Glutamatergic neuron (in vitro differentiated cells): ENCODE data around the gene TTC39C. TPM values are rescaled to one million over a fixed set of nuclear protein-coding genes. Genes with fewer than 3 reads are reported as not detected.
A peak's percentile ranks its signal among the peaks of the same experiment; 100 is the strongest.

Experiments
- DNase-seq: peaks from one replicate; pipeline ENCODE4 v3.0.0; 2022
- H3K27ac Mint-ChIP-seq: one replicate; pipeline ENCODE4 v1.8.0; 2020; ENCODE audit warnings: mild to moderate bottlenecking, mixed read lengths, inconsistent platforms; ENCODE audit not compliant: unreplicated experiment
- H3K27me3 Mint-ChIP-seq: one replicate; pipeline ENCODE4 v1.8.0; 2020; ENCODE audit warnings: mild to moderate bottlenecking, moderate library complexity, mixed read lengths, inconsistent platforms; ENCODE audit not compliant: unreplicated experiment
- H3K36me3 Mint-ChIP-seq: one replicate; pipeline ENCODE4 v1.8.0; 2020; ENCODE audit warnings: mild to moderate bottlenecking, mixed read lengths, inconsistent platforms; ENCODE audit not compliant: unreplicated experiment
- H3K4me1 Mint-ChIP-seq: one replicate; pipeline ENCODE4 v1.8.0; 2020; ENCODE audit warnings: mild to moderate bottlenecking, low read depth, mixed read lengths, inconsistent platforms; ENCODE audit not compliant: unreplicated experiment
- H3K4me3 Mint-ChIP-seq: one replicate; pipeline ENCODE4 v1.8.0; 2020; ENCODE audit warnings: mild to moderate bottlenecking, mixed read lengths, inconsistent platforms; ENCODE audit not compliant: unreplicated experiment
- H3K9me3 Mint-ChIP-seq: one replicate; pipeline ENCODE4 v1.8.0; 2020; ENCODE audit warnings: mild to moderate bottlenecking, moderate library complexity, mixed read lengths, inconsistent platforms; ENCODE audit not compliant: unreplicated experiment
- CTCF ChIP-seq: fragments of 200-600 bp; sonication (generic); IDR thresholded peaks from one replicate; pipeline ENCODE4 v1.5.0; 2021; ENCODE audit not compliant: partially characterized antibody, unreplicated experiment
- total RNA-seq: library from RNA; stranded (reverse); fragmentation: NEBNext Ultra II Directional; extraction: Animal tissue kit (Norgen Biotek cat#: 25700); gene quantifications from one replicate; pipeline ENCODE4 v1.2.1, GENCODE V29; 2021; ENCODE audit not compliant: unreplicated experiment

TTC39C gene
- total RNA-seq, 1 donor from 2014 or later: 29.2 TPM

GRCh38 chr18:23977103-23977502, 37.5 kb upstream of the TTC39C start:
- Mint-ChIP-seq H3K4me1 (peaks cover 15% of the 10 kb centered on the region), H3K4me3 (no peak overlapping the region), H3K27me3 (peaks cover 1% of the 10 kb centered on the region), H3K27ac (no peak overlapping the region), H3K9me3 (peaks cover 8% of the 10 kb centered on the region), H3K36me3 (peaks cover 9% of the 10 kb centered on the region)
- TF ChIP-seq CTCF: no peak
- DNase-seq: no peak

DNA sequence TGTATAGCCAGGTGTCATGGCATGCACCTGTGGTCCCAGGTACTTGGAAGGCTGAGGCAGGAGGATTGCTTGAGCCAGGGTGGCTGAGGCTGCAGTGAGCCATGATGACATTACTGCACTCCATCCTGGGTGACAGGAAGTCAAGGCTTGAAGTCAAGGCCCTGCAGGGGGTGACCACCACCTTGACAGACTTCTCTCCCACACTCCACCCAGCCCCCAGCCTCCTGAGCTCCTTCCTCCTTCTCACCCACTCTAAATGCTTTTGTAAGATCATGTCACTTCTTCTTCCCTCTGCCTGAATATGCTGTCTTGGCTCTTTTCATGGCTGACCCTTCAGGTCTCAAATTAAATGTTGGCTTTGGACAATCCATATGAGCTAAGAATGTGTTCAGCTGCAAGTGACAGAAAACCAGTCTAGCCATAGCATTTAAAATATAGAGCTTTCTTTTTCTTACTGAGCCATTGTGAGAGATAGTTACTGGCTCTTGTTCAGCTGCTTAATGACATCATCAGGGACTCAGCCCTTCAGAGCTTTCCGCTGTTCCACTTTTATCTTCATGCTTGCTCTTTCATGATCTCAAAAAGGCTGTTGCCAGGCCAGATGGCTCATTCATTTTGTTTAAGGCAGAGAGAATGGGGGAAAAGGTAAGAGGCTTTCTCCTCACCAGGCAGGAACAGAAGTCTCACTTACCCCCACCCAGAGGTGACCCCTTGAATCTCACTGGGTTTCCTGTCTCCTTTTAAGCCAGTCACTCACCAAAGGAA, 36.7 kb upstream of the TTC39C start:
- TF ChIP-seq CTCF: no peak
- Mint-ChIP-seq H3K27me3 (peaks cover 5% of the 10 kb centered on the region), H3K27ac (no peak overlapping the region), H3K4me3 (no peak overlapping the region), H3K9me3 (peaks cover 10% of the 10 kb centered on the region), H3K4me1 (peaks cover 23% of the 10 kb centered on the region), H3K36me3 (peaks cover 9% of the 10 kb centered on the region)
- DNase-seq: no peak

- Mint-ChIP-seq H3K27me3 (peaks cover 5% of the 10 kb centered on the region), H3K4me1 (peaks cover 24% of the 10 kb centered on the region), H3K27ac (peak overlapping the region; percentile 93), H3K9me3 (peaks cover 3% of the 10 kb centered on the region), H3K36me3 (peaks cover 9% of the 10 kb centered on the region), H3K4me3 (peak overlapping the region; percentile 79)
- peak; percentile 57 for DNase-seq
- TF ChIP-seq CTCF: no peak
Observed at GRCh38 chr18:23981369-23981980, 33.1 kb upstream of the TTC39C start.

GRCh38 chr18:23982155-23983079, 32.1 kb upstream of the TTC39C start:
- Mint-ChIP-seq H3K9me3 (peaks cover 3% of the 10 kb centered on the region), H3K27me3 (peaks cover 5% of the 10 kb centered on the region), H3K4me1 (peaks cover 24% of the 10 kb centered on the region), H3K36me3 (peaks cover 4% of the 10 kb centered on the region), H3K27ac (peak overlapping the region; percentile 93), H3K4me3 (peak overlapping the region; percentile 79)
- no peak for TF ChIP-seq CTCF
- peak; percentile 56 for DNase-seq
